Measurements from ENCODE around the gene BCL6.

DNA sequence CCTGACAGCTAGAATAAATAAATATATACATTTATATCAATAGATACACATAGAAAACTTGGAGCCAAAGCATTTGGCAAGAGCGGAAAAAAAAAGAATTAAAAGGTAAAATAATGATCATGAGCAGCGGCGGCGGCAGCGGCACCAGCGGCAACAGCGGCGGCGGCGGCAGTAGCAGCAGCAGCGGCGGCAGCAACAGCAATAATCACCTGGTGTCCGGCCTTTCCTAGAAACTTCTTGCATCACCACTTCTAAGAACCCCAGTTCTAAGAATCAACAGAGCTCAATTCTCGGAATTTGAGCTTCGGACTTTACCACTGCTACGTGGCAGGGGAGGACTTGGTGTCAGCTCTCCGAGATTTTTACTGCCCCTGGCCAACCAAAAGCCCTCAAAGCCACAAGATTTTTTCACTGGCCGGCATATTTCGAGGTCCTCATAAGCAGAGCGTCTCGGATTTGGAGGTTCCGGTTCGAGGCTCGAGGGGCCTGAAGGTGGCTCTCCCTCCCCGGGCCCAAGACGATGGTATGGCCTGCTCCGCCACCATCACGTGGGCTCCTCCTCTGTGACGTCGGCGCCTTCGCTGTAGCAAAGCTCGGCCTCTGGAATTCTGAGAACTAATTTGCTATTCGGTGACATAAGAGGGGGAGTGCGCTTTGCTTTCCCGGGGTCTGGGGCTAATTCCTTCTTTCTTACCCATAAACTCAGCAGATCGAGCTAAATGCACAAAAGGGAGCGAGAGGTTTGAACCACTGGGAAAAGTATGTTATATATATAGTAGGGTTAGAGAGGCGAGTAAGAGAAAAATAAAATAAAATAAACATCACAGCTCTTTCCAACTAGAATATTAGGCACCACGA, at the start of gene BCL6:
- TF ChIP-seq EZH2 (IDR thresholded peaks at IDR 0.05) (no peak), POLR2AphosphoS5 (IDR thresholded peaks at IDR 0.05; ENCODE audit: borderline replicate concordance, low read depth, low read length) (peak; percentile 97)

Data from SK-N-MC (cell line).